Fibroblast of pulmonary artery (primary cell): ENCODE data around the gene NUP153.
"Not testable (repeated sequence)": the region's sequence is repeated elsewhere in the genome, so short reads cannot be mapped to it uniquely, and the experiment has no call there.

ENCODE experiments used
- DNase-seq: peaks from one replicate; pipeline ENCODE4 v3.0.0-alpha.2; 2010; ENCODE audit warnings: low read depth
- H3K4me3 ChIP-seq: replicated peaks from 2 replicates; pipeline ENCODE4 v1.5.1; 2011; ENCODE audit warnings: low read depth, mild to moderate bottlenecking, control low read depth, low read length, moderate library complexity
- TF ChIP-seq, protein P1 (sequence below): IDR thresholded peaks from 2 replicates; pipeline ENCODE4 v1.5.1; 2011; ENCODE audit warnings: mild to moderate bottlenecking, control low read depth, low read length, inconsistent platforms; ENCODE audit errors: missing control alignments

Gene NUP153

GRCh38 chr6:17706580-17707370 is at the start of gene NUP153:
Gene NUP153, minus strand, starts transcription at chr6:17706925. Its CDS starts 538 bp downstream, at chr6:17706387.
- H3K4me3 ChIP-seq = peak within 1 kb of the TSS; percentile 86
- peak; percentile 99 for DNase-seq
- TF ChIP-seq, protein P1, sequence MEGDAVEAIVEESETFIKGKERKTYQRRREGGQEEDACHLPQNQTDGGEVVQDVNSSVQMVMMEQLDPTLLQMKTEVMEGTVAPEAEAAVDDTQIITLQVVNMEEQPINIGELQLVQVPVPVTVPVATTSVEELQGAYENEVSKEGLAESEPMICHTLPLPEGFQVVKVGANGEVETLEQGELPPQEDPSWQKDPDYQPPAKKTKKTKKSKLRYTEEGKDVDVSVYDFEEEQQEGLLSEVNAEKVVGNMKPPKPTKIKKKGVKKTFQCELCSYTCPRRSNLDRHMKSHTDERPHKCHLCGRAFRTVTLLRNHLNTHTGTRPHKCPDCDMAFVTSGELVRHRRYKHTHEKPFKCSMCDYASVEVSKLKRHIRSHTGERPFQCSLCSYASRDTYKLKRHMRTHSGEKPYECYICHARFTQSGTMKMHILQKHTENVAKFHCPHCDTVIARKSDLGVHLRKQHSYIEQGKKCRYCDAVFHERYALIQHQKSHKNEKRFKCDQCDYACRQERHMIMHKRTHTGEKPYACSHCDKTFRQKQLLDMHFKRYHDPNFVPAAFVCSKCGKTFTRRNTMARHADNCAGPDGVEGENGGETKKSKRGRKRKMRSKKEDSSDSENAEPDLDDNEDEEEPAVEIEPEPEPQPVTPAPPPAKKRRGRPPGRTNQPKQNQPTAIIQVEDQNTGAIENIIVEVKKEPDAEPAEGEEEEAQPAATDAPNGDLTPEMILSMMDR = no peak

DNA sequence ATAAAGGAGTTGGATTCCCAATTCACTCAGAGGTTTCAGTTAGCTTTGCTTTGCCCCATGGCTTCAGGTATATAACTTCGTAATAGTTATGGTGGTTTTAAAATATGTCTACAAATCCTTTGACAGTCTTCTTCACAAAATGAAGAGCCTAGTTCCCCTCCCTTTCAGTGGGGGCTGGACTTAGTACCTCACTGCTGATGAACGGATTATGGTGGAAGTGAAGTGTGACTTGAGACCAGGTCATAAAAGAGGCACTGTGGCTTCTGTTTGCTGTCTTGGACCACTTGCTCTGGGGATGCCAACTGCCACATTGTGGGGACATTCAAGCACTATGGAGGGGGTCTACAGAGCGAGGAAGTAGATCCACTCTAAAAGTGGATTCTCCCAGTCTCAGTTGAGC is 47.5 kb upstream of the NUP153 start:
- no peak overlapping the region for H3K4me3 ChIP-seq
- TF ChIP-seq, protein P1 = no peak
- DNase-seq = no peak

DNA sequence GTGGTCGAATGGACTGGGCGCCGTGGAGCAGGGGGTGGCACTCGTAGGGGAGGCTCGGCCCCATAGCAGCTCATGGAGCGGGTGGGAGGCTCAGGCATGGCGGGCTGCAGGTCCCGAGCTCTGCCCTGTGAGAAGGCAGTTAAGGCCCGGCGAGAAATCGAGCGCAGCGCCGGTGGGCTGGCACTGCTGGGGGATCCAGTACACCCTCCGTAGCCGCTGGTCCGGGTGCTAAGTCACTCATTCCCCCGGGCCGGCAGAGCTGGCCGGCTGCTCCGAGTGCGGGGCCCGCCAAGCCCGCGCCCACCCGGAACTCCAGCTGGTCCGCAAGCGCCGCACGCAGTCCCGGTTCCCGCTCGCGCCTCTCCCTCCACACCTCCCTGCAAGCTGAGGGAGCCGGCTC is 38.6 kb upstream of the NUP153 start:
- not testable (repeated sequence) for DNase-seq, H3K4me3 ChIP-seq

GRCh38 chr6:17744757-17745308 is 38.1 kb upstream of the NUP153 start:
- DNase-seq = not testable (repeated sequence)

DNA sequence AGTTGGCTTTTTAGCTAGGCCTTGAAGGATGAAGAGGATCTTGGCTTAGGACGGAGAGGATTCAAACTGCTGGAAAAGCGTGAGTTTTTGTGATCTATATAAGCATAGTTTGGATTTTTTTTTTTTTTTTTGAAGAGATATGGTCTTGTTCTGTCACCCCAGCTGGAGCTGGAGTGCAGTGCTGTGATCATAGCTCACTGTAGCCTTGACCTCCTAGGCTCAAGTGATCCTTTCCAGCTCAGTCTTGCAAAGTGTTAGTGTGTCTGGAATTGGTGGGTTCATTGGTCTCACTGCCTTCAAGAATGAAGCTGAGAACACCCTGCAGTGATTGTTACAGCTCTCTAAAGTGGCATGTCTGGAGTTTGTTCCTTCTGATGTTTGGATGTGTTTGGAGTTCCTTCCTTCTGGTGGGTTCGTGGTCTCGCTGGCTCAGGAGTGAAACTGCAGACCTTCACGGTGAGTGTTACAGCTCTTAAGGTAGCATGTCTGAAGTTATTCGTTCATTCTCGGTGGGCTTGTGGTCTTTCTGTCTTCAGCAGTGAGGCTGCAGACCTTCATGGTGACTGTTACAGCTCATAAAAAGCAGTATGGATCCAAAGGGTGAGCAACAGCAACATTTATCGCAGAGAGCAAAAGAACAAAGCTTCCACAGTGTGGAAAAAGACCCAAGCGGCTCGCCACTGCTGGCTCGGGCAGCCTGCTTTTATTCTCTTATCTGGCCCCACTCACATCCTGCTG is 37.5 kb upstream of the NUP153 start:
- TF ChIP-seq, protein P1 = no peak
- no peak overlapping the region for H3K4me3 ChIP-seq
- DNase-seq = no peak

More at GRCh38 chr6:17744757-17745308, 38.1 kb upstream of the NUP153 start:
- H3K4me3 ChIP-seq = not testable (repeated sequence)

- TF ChIP-seq, protein P1 = no peak
- DNase-seq = no peak
- no peak overlapping the region for H3K4me3 ChIP-seq
Observed at GRCh38 chr6:17741507-17741906, 34.8 kb upstream of the NUP153 start.

DNA sequence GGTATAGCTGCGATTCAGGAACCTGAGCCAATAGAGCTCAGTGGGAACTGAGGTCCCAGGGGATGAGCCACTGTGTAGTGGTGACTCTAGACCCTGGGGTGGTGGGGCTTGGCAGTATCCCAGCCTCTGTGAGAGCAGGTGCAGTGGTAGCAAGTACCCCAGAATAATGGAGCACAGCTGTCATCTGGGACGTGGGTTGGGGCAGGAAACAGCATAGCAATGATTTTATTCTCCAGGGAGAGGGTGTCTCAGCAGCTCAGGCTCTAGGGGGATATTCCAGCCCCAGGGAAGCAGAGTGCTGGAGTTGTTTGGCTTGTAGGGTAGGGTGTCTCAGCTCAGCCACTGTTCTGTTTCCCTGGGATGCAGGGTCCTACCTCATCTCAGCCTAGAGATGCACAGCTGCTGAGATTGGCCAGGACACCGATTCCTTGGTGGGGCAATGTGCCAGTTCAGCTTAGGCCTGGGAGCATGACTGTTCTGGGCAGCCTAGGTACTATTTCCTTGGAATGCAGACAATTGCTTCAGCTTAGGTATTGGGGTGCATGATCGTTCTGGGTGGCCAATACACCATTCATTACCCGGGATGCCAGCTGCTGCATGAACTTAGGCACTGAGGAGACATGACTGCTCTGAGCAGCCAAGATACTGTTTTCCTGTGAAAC is 34.0 kb upstream of the NUP153 start:
- TF ChIP-seq, protein P1 = no peak
- DNase-seq = no peak
- H3K4me3 ChIP-seq = no peak overlapping the region
